Ovary (tissue), 9 donors: ENCODE results near the gene CCDC7. TPM values are rescaled to one million over a fixed set of nuclear protein-coding genes. Genes with fewer than 3 reads are reported as not detected.

Experiments
- DNase-seq, 5 donors: peaks; one replicate each; pipeline ENCODE4 v3.0.0-alpha.2; 2019 to 2020
- H3K27ac ChIP-seq, 2 donors: fragments of 200-600 bp; one replicate each; pipeline versions ENCODE4 v1.5.1 to v1.8.0; 2019 to 2022
- H3K27me3 ChIP-seq: fragments of 200-600 bp; one replicate; pipeline ENCODE4 v1.8.0; 2022
- H3K36me3 ChIP-seq: fragments of 200-600 bp; sonication (generic); one replicate; pipeline ENCODE4 v1.5.1; 2019
- H3K4me1 ChIP-seq: one replicate; pipeline ENCODE4 v1.8.1; 2013; ENCODE audit warnings: mild to moderate bottlenecking, moderate library complexity; ENCODE audit not compliant: insufficient read depth
- H3K4me3 ChIP-seq: fragments of 200-600 bp; sonication (generic); one replicate; pipeline ENCODE4 v1.5.1; 2017
- H3K9me3 ChIP-seq, 2 donors: fragments of 200-600 bp in 1 of 2; sonication (generic) in 1 of 2; one replicate each; pipeline versions ENCODE4 v1.5.1 to v1.8.1; 2013 to 2019; ENCODE audit warnings: mild to moderate bottlenecking in 1 of 2, moderate library complexity in 1 of 2
- EP300 ChIP-seq: sonication (generic); formaldehyde crosslinking; IDR thresholded peaks from one replicate; pipeline ENCODE4 v1.6.1; 2017; ENCODE audit warnings: antibody characterized with exemption
- POLR2A ChIP-seq: fragments of 450-650 bp; IDR thresholded peaks from one replicate; pipeline ENCODE4 v1.6.1; 2017; ENCODE audit warnings: antibody characterized with exemption, mild to moderate bottlenecking, moderate library complexity
- WGBS, 3 donors: extraction: QIAGEN DNeasy Blood & Tissue Kit in 1 of 3; methylation state at CpG; one replicate each; pipeline versions ENCODE4 v1.1.5 to v1.1.7; 2013 to 2017; 5-methylcytosine and 5-hydroxymethylcytosine counted together
- intact Hi-C, 4 donors: fragments of 100-400 bp; cut with DNase I; formaldehyde crosslinking; loops; one replicate each; pipeline versions ENCODE4 v1.11.0 to v1.15.1; 2022 to 2023
- polyA plus RNA-seq, 2 donors: library from polyadenylated mRNA; stranded (reverse); fragments of 200-250 nt in 1 of 2; fragments of 350-450 nt in 1 of 2; fragmentation: Illumina TruSeq in 1 of 2; extraction: RNeasy Lipid Tissue Mini Kit (QIAGEN cat#74804) in 1 of 2; gene quantifications; one replicate each; pipeline ENCODE4 v1.2.3, GENCODE V29; 2013 to 2014
- total RNA-seq, 7 donors: library from RNA; depleted of rRNA in 2 of 7; stranded (reverse); fragments of >200 nt in 2 of 7; fragmentation: NEBNext Ultra II Directional in 3 of 7; extraction: Animal tissue kit (Norgen Biotek cat#: 25700) in 3 of 7; gene quantifications; one replicate each; pipeline versions ENCODE4 v1.1.0 to v1.2.4, GENCODE V29; 2016 to 2023
- TF ChIP-seq, protein P1 (sequence below), 3 donors: fragments of 450-650 bp in 2 of 3; fragments of 200-600 bp in 1 of 3; IDR thresholded peaks; one replicate each; pipeline versions ENCODE4 v1.5.1 to v1.8.0; 2016 to 2022; ENCODE audit warnings: antibody characterized with exemption in 3 of 3, mild to moderate bottlenecking in 1 of 3
- donor health status: DM: no; HTN: no; CAD: no; lungs with moderate emphysema.
- donor health status: DM: no; HTN: no; CAD: no.
- donor health status: Bipolar disorder and iron deficiency.
- donor health status: DM: yes; HTN: yes; CAD: no.
- donor health status: DM: no; HTN: no; CAD: no.
- donor health status: DM: yes; HTN: yes; CAD: no.

CCDC7 gene
- total and polyA plus RNA-seq, 9 donors, result 1.2 to 83.4 (median 47.2) TPM

DNA sequence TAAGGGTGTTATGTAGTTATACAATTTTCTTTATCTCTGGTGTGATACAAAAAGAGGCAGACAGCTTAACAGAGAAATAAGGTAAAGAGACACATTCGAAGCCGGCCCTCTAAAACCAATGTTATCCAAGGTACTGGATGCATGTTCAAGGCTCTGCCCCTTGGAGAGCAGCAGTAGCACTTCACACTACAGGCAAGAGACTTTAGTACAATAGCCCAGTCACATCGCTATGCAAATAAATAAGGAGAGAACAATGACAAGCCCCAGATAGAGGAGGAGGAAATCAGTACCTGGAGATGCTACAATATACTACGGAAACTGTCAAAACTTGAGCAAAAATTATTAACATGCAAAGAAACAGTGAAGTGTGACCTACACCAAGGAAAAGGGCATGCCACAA, 401.0 kb downstream of the CCDC7 start:
- TF ChIP-seq, protein P1, sequence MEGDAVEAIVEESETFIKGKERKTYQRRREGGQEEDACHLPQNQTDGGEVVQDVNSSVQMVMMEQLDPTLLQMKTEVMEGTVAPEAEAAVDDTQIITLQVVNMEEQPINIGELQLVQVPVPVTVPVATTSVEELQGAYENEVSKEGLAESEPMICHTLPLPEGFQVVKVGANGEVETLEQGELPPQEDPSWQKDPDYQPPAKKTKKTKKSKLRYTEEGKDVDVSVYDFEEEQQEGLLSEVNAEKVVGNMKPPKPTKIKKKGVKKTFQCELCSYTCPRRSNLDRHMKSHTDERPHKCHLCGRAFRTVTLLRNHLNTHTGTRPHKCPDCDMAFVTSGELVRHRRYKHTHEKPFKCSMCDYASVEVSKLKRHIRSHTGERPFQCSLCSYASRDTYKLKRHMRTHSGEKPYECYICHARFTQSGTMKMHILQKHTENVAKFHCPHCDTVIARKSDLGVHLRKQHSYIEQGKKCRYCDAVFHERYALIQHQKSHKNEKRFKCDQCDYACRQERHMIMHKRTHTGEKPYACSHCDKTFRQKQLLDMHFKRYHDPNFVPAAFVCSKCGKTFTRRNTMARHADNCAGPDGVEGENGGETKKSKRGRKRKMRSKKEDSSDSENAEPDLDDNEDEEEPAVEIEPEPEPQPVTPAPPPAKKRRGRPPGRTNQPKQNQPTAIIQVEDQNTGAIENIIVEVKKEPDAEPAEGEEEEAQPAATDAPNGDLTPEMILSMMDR (IDR thresholded peaks at IDR 0.05), result no peak
- TF ChIP-seq POLR2A (no peak), EP300 (no peak)
- Histone ChIP-seq H3K36me3 (no peaks in the 10 kb centered on the region), H3K9me3 (no peaks in the 10 kb centered on the region), H3K27ac (no peak overlapping the region), H3K27me3 (peaks cover 6% of the 10 kb centered on the region), H3K4me1 (no peaks in the 10 kb centered on the region), H3K4me3 (no peak overlapping the region)
- DNase-seq, result no peak
- intact Hi-C loops, result no loop called here
- 87 to 91% (median 90%) methylated on average over 4 of the region's 4 CpGs for WGBS, 3 donors

DNA sequence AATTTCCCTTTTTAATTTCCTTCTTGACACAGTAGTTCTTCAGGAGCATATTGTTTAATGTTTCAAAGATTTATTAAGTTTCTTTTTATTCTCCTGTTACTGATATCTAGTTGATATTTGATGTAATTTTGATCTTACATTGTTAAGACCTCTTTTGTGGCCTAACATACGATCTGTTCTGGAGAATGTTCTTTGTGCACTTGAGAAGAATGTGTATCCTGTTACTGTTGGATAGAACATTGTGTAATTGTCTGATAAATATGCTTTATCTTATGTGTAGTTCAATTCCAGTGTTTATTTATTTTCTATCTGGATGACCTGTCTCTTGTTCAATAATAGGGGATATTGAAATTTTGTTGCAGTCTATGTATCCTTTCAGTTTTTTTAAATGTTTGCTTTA, 405.4 kb downstream of the CCDC7 start:
- 0 to 1% (median 0%) methylated on average over 1 of the region's 1 CpG for WGBS, 3 donors
- no peak for DNase-seq
- no peak overlapping the region for H3K4me3 ChIP-seq
- H3K36me3 ChIP-seq, result no peaks in the 10 kb centered on the region
- H3K4me1 ChIP-seq, result no peaks in the 10 kb centered on the region
- H3K27ac ChIP-seq, result no peak overlapping the region
- H3K9me3 ChIP-seq, result no peaks in the 10 kb centered on the region
- intact Hi-C loops, result no loop called here
- no peaks in the 10 kb centered on the region for H3K27me3 ChIP-seq
- no peak for TF ChIP-seq POLR2A
- TF ChIP-seq, protein P1 (IDR thresholded peaks at IDR 0.05), result no peak
- no peak for TF ChIP-seq EP300

DNA sequence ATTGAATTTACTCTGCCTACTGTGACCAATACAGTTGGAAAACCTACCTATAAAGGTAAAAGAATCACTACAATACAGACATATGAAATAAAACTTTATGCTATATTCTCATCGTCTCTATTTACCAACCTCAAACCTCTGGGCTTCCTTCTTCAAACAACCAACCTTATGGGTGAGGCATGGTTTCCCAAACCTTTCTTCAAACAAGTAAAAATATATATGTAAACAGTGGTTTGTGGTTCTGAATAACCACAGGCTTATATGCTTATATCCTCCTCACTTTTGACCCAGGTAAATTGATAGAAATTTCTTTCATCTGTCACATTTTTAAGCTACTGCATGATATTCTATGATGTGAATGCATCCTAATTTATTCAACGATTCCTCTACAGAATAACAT, 408.5 kb downstream of the CCDC7 start:
- DNase-seq, result no peak
- Histone ChIP-seq H3K4me3 (no peak overlapping the region), H3K9me3 (no peaks in the 10 kb centered on the region), H3K4me1 (no peaks in the 10 kb centered on the region), H3K36me3 (no peaks in the 10 kb centered on the region), H3K27me3 (no peaks in the 10 kb centered on the region), H3K27ac (no peak overlapping the region)
- TF ChIP-seq POLR2A (no peak), EP300 (no peak)
- TF ChIP-seq, protein P1 (IDR thresholded peaks at IDR 0.05), result no peak
- intact Hi-C loops, result no loop called here
- WGBS, 3 donors, result 94 to 96% (median 96%) methylated on average over 2 of the region's 2 CpGs

DNA sequence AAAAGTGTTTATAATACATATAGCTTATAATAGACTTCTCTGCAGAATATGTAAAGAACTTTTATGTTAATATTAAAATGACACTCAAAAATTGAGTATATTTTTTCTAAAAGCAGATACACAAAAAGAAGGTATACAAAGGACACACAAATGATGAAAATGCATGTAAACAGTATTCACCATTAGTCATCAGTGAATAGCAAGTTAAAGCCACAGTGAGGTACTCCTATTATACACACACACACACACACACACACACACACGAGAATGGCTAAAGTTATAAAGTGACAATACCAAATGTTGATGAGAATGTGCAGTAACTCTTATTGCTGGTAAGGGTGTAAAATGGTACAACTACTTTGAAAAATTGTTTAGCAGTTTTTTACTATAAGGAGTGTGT, 419.2 kb downstream of the CCDC7 start:
- no peaks in the 10 kb centered on the region for H3K36me3 ChIP-seq
- no peak overlapping the region for H3K27ac ChIP-seq
- TF ChIP-seq, protein P1 (IDR thresholded peaks at IDR 0.05), result no peak
- TF ChIP-seq POLR2A (no peak), EP300 (no peak)
- no peak overlapping the region for H3K4me3 ChIP-seq
- no peaks in the 10 kb centered on the region for H3K27me3 ChIP-seq
- 89 to 95% (median 90%) methylated on average over 1 of the region's 1 CpG for WGBS, 3 donors
- H3K9me3 ChIP-seq, result no peaks in the 10 kb centered on the region
- H3K4me1 ChIP-seq, result no peaks in the 10 kb centered on the region
- DNase-seq, result no peak
- intact Hi-C loops, result no loop called here

DNA sequence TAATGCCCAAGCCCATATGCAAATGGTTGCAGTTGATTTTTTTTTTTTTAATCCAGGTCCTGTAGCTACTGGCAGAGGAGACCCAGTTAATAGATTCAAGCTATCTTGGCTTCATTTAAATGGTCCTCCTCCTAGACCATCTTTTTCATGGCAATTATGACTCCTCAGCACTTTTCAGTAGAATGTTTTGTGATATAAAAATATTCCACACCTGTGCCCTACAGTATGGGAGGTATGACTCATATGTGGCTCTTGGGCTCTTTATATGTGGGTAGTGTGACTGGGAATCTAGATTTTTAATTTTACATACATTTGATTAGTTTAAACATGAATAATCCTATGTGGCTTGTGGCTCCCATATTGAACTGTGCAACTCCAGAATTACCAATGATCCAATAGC, 432.0 kb downstream of the CCDC7 start:
- intact Hi-C loops, result no loop called here
- DNase-seq, result no peak
- H3K4me1 ChIP-seq, result no peaks in the 10 kb centered on the region
- no peak overlapping the region for H3K4me3 ChIP-seq
- H3K27ac ChIP-seq, result no peak overlapping the region
- no peaks in the 10 kb centered on the region for H3K36me3 ChIP-seq
- no peaks in the 10 kb centered on the region for H3K27me3 ChIP-seq
- no peaks in the 10 kb centered on the region for H3K9me3 ChIP-seq
- TF ChIP-seq, protein P1 (IDR thresholded peaks at IDR 0.05), result no peak
- TF ChIP-seq EP300 (no peak), POLR2A (no peak)
